ENCODE results near the gene MPHOSPH9.

- TF ChIP-seq CTCF (IDR thresholded peaks at IDR 0.05) (peak in 1 of 12 donors; percentile 0), POLR2A (IDR thresholded peaks at IDR 0.05) (no peak)
Measured at GRCh38 chr12:123270214-123271000, 37.5 kb upstream of the MPHOSPH9 start.

All from heart left ventricle (tissue), 13 donors.